HEK293T (cell line): ENCODE results near the gene TSACC.

ENCODE experiments used
- CTCF ChIA-PET: fragments of 350-600 bp; formaldehyde crosslinking; extraction: SDS; loops from one replicate; lab custom pipeline; 2021; ENCODE audit warnings: antibody characterized with exemption, inconsistent platforms; lab: Yijun Ruan, JAX
- POLR2A ChIA-PET: fragments of 350-600 bp; formaldehyde crosslinking; extraction: SDS; loops from one replicate; lab custom pipeline; 2020; ENCODE audit warnings: antibody characterized with exemption, inconsistent platforms; lab: Yijun Ruan, JAX
- DNase-seq: peaks from one replicate; pipeline ENCODE4 v3.0.0; 2012; ENCODE audit warnings: mixed read lengths; ENCODE audit errors: extremely low spot score
- ARNT ChIP-seq: fragments of 450-650 bp; IDR thresholded peaks from 2 replicates; pipeline ENCODE4 v1.6.1; 2017; ENCODE audit warnings: mild to moderate bottlenecking
- BHLHE40 ChIP-seq: fragments of 450-650 bp; IDR thresholded peaks from 2 replicates; pipeline ENCODE4 v1.6.1; 2016; ENCODE audit warnings: mild to moderate bottlenecking, moderate library complexity, borderline replicate concordance
- CTBP1 ChIP-seq: fragments of 450-650 bp; IDR thresholded peaks from 2 replicates; pipeline ENCODE4 v1.6.1; 2016; ENCODE audit warnings: borderline replicate concordance
- ELF4 ChIP-seq: fragments of 450-650 bp; IDR thresholded peaks from 2 replicates; pipeline ENCODE4 v1.6.1; 2017; ENCODE audit warnings: antibody characterized with exemption
- FOXA1 ChIP-seq: fragments of 450-650 bp; IDR thresholded peaks from 2 replicates; pipeline ENCODE4 v1.6.1; 2016; ENCODE audit warnings: mild to moderate bottlenecking
- FOXK2 ChIP-seq: fragments of 450-650 bp; IDR thresholded peaks from 2 replicates; pipeline ENCODE4 v1.6.1; 2016; ENCODE audit warnings: mild to moderate bottlenecking
- FOXM1 ChIP-seq: fragments of 450-650 bp; IDR thresholded peaks from 2 replicates; pipeline ENCODE4 v1.6.1; 2017; ENCODE audit warnings: mild to moderate bottlenecking, borderline replicate concordance
- HDGF ChIP-seq: fragments of 450-650 bp; IDR thresholded peaks from 2 replicates; pipeline ENCODE4 v1.6.1; 2017; ENCODE audit warnings: antibody characterized with exemption, borderline replicate concordance
- L3MBTL2 ChIP-seq: fragments of 450-650 bp; conservative IDR thresholded peaks from 2 replicates; pipeline ENCODE4 v1.6.1; 2016; ENCODE audit warnings: mild to moderate bottlenecking
- LEF1 ChIP-seq: fragments of 450-650 bp; IDR thresholded peaks from 2 replicates; pipeline ENCODE4 v1.6.1; 2017; ENCODE audit warnings: mild to moderate bottlenecking, borderline replicate concordance
- NFRKB ChIP-seq: fragments of 450-650 bp; IDR thresholded peaks from 2 replicates; pipeline ENCODE4 v1.6.1; 2016; ENCODE audit warnings: mild to moderate bottlenecking, moderate library complexity
- PKNOX1 ChIP-seq: fragments of 450-650 bp; IDR thresholded peaks from 2 replicates; pipeline ENCODE4 v1.6.1; 2016
- SP1 ChIP-seq: fragments of 450-650 bp; IDR thresholded peaks from 2 replicates; pipeline ENCODE4 v1.6.1; 2017
- SUZ12 ChIP-seq: fragments of 450-650 bp; IDR thresholded peaks from 2 replicates; pipeline ENCODE4 v1.6.1; 2016; ENCODE audit warnings: mild to moderate bottlenecking
- TARDBP ChIP-seq: fragments of 450-650 bp; IDR thresholded peaks from 2 replicates; pipeline ENCODE4 v1.6.1; 2016
- ZNF384 ChIP-seq: fragments of 450-650 bp; IDR thresholded peaks from 2 replicates; pipeline ENCODE4 v1.6.1; 2016

Gene TSACC

GRCh38 chr1:156360534-156360933 is 22.2 kb downstream of the TSACC start:
- TF ChIP-seq ELF4, result no peak
- TF ChIP-seq LEF1, result no peak
- no peak for TF ChIP-seq FOXK2
- no peak for TF ChIP-seq CTBP1
- DNase-seq, result no peak
- ChIA-PET POLR2A (interaction anchor here (3.0 kb wide), 1 partner anchor 78 kb away, joined by 10 read pairs; the partner anchor contains the start of gene SMG5), CTCF (interaction anchor here (0.7 to 0.9 kb wide), 2 partner anchors 24 to 97 kb away, joined by 3 to 4 read pairs; no protein-coding TSS in a partner anchor)

GRCh38 chr1:156365754-156366153 is 27.4 kb downstream of the TSACC start:
- ChIA-PET CTCF (interaction anchor here (0.9 kb wide), 1 partner anchor 20 kb away, joined by 4 read pairs; no protein-coding TSS in a partner anchor), POLR2A (interaction anchor here (2.4 kb wide), 1 partner anchor 28 kb away, joined by 9 read pairs; the partner anchor contains the start of genes CCT3 and TSACC)
- TF ChIP-seq ARNT (no peak), BHLHE40 (no peak), SUZ12 (no peak), TARDBP (no peak), FOXK2 (no peak), CTBP1 (no peak), ZNF384 (no peak), L3MBTL2 (no peak), SP1 (no peak), PKNOX1 (no peak), HDGF (no peak), FOXM1 (no peak), FOXA1 (no peak), NFRKB (no peak), ELF4 (no peak), LEF1 (no peak)
- DNase-seq, result no peak

- POLR2A ChIA-PET, result interaction anchor here (1.0 kb wide), 1 partner anchor 29 kb away, joined by 3 read pairs; the partner anchor contains the start of gene CCT3
- TF ChIP-seq PKNOX1 (no peak), LEF1 (no peak), FOXM1 (no peak), FOXK2 (no peak), HDGF (no peak), ZNF384 (no peak), TARDBP (no peak), ARNT (no peak), SP1 (no peak), ELF4 (no peak), L3MBTL2 (no peak)
- CTCF ChIA-PET, result interaction anchor here (0.9 kb wide), 1 partner anchor 20 kb away, joined by 4 read pairs; no protein-coding TSS in a partner anchor
Measured at GRCh38 chr1:156366378-156367166, 28.2 kb downstream of the TSACC start.

GRCh38 chr1:156367383-156368156 is 29.2 kb downstream of the TSACC start:
- ChIA-PET POLR2A (interaction anchor here (1.0 kb wide), 1 partner anchor 30 kb away, joined by 3 read pairs; the partner anchor contains the start of gene CCT3), CTCF (no interaction called here)
- no peak for DNase-seq
- TF ChIP-seq L3MBTL2 (no peak), FOXK2 (no peak), NFRKB (no peak), CTBP1 (no peak), BHLHE40 (no peak), ZNF384 (no peak), PKNOX1 (no peak), FOXM1 (no peak), SUZ12 (no peak), FOXA1 (no peak), SP1 (no peak), LEF1 (no peak), TARDBP (no peak), ARNT (no peak), HDGF (no peak), ELF4 (no peak)

More at GRCh38 chr1:156366378-156367166, 28.2 kb downstream of the TSACC start:
- DNase-seq, result no peak

- CTCF ChIA-PET, result no interaction called here
- no peak for TF ChIP-seq SUZ12
- TF ChIP-seq ELF4, result no peak
- TF ChIP-seq SP1, result no peak
- no peak for TF ChIP-seq FOXM1
- TF ChIP-seq FOXA1, result no peak
- TF ChIP-seq NFRKB, result no peak
- TF ChIP-seq TARDBP, result no peak
- TF ChIP-seq PKNOX1, result no peak
- TF ChIP-seq ARNT, result no peak
- no peak for TF ChIP-seq HDGF
- no peak for TF ChIP-seq LEF1
- TF ChIP-seq L3MBTL2, result no peak
- no peak for TF ChIP-seq ZNF384
- TF ChIP-seq CTBP1, result no peak
- no peak for TF ChIP-seq FOXK2
- no peak for DNase-seq
- POLR2A ChIA-PET, result no interaction called here
Measured at GRCh38 chr1:156368157-156368658, 29.9 kb downstream of the TSACC start.
